Hematopoietic multipotent progenitor cell treated with erythropoietin and hydrocortisone succinate and interleukin-3 and kit ligand, for 17 days (in vitro differentiated cells): Measurements from ENCODE around the gene EIF3F.

Experiments
- DNase-seq: peaks from one replicate; pipeline ENCODE4 v3.0.0-alpha.2; 2015; ENCODE audit warnings: low spot score

Gene EIF3F

DNA sequence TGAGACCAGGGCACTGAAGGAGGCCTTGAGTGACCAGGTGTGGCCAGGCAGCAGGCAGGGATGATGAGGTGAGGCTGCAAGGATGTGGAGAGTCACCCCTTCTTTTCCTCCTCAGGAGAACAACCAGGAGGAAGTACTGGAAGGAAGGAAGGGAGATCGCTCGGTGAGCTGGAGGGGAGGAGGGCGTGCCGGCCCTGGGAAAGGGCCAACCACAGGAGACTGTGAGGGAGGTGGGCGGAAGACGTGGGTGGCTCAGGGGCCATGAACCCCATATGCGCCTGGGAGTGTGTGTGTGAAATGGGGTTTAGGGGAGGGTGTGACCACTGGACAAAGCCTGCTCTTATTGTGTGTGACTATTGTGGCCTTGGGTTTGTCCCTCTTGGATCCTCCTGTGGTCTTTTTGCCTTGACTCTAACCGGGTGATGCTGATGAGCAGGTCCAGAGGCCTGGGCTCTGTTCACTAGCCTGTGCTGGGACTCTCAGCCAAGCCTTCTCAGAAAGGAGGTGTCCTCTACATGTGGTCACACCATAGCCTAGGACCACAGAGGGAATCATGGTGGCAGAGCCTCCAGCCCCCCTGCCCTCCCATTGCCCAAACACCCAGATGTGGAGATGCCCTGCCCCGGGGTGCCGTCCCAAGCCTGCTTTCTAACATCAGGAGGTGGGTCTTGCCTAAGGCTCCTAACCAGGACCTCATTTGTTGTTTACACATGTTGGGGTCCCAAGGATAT is 52.6 kb downstream of the EIF3F start:
- DNase-seq, result no peak

DNA sequence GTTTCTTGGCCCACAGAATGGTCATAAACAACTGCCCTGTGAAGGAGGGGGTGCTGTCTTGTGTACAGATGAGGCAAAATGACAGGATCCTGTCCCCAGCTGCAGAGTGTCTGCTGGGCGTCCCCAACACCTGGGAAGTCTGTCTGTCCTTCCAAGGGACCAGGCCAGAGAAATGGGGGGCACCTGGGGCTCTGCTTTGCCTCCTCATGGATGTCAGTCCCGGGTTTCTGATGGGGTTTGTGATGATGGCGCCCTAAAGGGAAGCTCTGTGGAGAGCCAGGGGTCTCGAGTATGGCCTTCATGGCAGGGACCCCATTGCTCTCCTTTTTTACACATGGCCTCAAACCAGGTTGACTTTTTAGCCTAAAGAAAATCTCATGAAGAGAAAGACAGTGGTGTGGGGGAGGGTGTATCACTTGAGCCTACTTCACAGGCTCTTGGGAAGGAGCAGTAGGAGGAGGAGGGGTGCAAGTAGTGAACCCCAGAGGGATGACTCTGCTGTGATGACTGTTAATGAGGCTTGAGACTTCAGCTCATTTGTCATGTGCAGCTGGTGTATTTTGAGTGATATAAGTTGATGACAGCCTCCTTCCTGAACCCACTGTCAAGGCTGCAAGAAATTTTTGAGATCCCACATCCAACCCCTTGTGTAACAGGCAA is 53.3 kb downstream of the EIF3F start:
- DNase-seq, result no peak

DNA sequence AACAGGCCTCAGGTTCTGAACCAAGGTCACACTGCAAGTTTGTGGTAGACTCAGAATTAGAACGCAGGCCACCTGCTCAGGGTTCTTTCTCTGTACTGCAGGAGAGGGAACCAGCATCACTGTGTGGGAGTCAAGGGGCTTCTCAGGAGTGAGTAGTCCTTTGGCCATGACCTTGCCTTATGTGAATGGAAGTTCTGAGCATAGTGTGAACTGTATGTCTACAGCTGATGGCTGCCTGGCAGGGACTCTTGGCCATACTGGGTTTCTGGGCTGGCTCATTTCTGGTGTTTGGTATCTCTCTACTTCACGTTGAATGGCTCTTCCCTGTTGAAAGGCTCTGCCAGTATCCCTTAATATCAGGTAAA is 53.8 kb downstream of the EIF3F start:
- no peak for DNase-seq

DNA sequence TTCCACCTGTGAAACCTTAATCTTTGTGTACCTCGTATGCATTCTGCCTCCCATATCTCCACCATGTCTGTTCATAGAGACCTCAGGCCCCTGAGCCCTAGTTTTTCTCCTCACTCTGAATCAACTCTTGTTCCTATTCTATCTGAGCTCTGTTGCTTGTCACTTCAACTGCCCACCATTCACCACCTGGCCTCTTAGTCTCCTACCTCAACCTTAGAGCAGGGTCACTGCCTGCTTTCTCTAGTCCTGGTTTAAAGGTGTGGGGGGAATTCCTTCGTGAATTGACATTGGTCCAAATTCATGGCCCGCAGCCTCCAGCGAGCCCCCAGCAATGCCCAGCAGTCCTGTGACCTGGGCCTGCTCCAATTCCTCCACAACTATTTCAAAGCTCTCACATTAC is 54.4 kb downstream of the EIF3F start:
- no peak for DNase-seq

DNA sequence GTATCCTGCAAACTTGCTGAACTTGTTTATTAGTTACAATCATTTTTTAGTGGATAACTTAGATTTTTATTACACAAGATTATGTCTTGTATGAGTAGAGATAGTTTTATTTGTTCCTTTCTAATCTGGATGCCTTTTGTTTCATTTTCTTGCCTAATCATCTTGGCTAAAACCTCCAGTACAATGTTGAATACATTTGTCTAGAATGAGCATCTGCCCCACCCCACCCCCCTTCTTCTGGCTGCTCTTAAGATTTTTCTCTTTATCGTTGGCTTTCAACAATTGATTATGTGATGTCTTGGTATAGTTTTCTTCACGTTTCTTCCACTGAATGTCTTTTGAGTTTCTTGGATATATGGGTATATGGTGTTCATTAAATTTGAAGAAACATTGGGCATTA is 56.6 kb downstream of the EIF3F start:
- no peak for DNase-seq

DNA sequence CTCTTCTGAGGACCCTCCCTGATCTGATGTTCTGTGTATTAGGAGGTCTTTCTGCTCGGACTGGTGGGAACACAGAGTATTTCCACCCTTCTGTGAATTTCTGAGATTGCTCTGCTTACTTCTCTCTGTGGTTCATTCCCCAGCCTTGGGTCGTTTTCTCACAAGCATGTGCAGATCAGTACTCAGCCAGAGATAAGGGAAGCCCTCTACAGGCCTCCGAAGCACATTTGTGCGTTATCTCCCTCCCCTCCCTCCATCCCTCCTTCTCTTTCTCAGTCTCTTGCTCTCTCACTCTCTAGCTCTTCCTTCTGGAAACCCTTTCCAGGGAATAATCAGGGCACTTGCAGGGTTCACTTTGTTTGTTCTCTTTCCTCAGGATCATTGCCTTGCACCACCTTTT is 58.7 kb downstream of the EIF3F start:
- no peak for DNase-seq

DNA sequence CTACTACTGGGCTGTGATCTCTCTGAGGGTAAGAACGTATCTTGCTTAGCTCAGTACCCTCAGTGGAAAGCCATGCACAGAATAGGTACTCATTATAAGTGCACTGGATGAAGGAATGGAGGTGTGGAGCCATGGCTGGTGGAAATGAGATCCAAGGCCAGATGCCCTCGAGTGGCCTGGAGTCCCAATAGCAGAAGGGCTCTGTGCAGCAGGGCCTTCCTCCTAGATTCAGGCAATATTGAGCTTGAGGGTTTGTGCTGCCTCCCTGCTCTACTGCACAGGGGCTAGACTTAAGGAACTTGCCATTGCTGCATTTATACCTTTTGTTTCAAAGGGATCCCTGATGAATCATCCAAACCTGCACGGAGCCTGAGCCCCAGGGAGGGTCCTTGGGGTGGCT is 60.2 kb downstream of the EIF3F start:
- DNase-seq, result no peak

DNA sequence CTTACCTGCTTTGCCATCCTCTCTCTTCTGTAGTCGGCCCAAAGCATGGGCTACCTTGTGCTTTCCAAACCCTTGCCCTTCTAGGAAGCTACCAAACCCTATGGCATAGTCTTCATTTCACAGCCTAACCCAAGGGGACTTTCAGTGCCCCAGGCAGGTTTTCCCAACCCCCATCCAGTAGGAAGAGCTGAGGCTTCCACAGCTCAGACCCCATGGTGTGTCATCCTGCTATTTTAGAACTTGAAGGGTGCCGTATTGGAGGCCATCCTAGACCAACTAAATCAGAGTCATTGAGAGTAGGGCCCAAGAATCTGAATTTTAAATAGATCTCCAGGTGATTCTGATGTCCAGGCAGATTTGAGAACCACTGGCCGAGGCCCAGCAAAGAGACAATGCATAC is 61.9 kb downstream of the EIF3F start:
- no peak for DNase-seq
